Osteoblast (primary cell): ENCODE results near the gene GJC3. TPM values are rescaled to one million over a fixed set of nuclear protein-coding genes. Genes with fewer than 3 reads are reported as not detected.
A peak's percentile ranks its signal among the peaks of the same experiment; 100 is the strongest.
"Not testable (repeated sequence)": the region's sequence is repeated elsewhere in the genome, so short reads cannot be mapped to it uniquely, and the experiment has no call there.

Source experiments
- DNase-seq: peaks from one replicate; pipeline ENCODE4 v3.0.0; 2011; ENCODE audit warnings: low spot score, mixed read lengths; ENCODE audit not compliant: insufficient read length; ENCODE audit errors: missing footprints
- H2AFZ ChIP-seq: 2 replicates; pipeline ENCODE4 v1.6.0; 2011; ENCODE audit warnings: mild to moderate bottlenecking, low read length
- H3K27ac ChIP-seq: 2 replicates; pipeline ENCODE4 v1.5.1; 2011; ENCODE audit warnings: mild to moderate bottlenecking, low read depth, low read length, moderate library complexity
- H3K27me3 ChIP-seq: 2 replicates; pipeline ENCODE4 v1.6.0; 2012; ENCODE audit warnings: mild to moderate bottlenecking, control low read depth, inconsistent platforms, low read length, moderate library complexity; ENCODE audit not compliant: insufficient read depth
- H3K36me3 ChIP-seq: 2 replicates; pipeline ENCODE4 v1.5.1; 2011; ENCODE audit warnings: mild to moderate bottlenecking, low read length, control low read depth, moderate library complexity; ENCODE audit not compliant: insufficient read depth
- H3K4me1 ChIP-seq: 2 replicates; pipeline ENCODE4 v1.5.1; 2011; ENCODE audit warnings: mild to moderate bottlenecking, low read length, control low read depth, moderate library complexity; ENCODE audit not compliant: insufficient read depth
- H3K4me2 ChIP-seq: 2 replicates; pipeline ENCODE4 v1.6.0; 2011; ENCODE audit warnings: mild to moderate bottlenecking, low read length; ENCODE audit not compliant: insufficient read depth
- H3K4me3 ChIP-seq: fragments of 200-600 bp; sonication (generic); 3 replicates; pipeline ENCODE4 v1.5.1; 2012; ENCODE audit warnings: mild to moderate bottlenecking, low read length, inconsistent platforms; ENCODE audit not compliant: insufficient read depth
- H3K79me2 ChIP-seq: 2 replicates; pipeline ENCODE4 v1.6.0; 2012; ENCODE audit warnings: mild to moderate bottlenecking, low read length, control low read depth, inconsistent platforms; ENCODE audit not compliant: insufficient read depth
- H3K9me3 ChIP-seq: 2 replicates; pipeline ENCODE4 v1.5.1; 2011; ENCODE audit warnings: low read depth, low read length, control low read depth
- H4K20me1 ChIP-seq: 2 replicates; pipeline ENCODE4 v1.6.0; 2012; ENCODE audit warnings: mild to moderate bottlenecking, low read length, control low read depth; ENCODE audit not compliant: insufficient read depth
- total RNA-seq: library from RNA; depleted of rRNA; stranded (reverse); fragments of >200 nt; gene quantifications from 2 replicates; pipeline ENCODE4 v1.2.3, GENCODE V29; 2012
- TF ChIP-seq, protein P1 (sequence below): IDR thresholded peaks from 2 replicates; pipeline ENCODE4 v1.5.1; 2011; ENCODE audit warnings: mild to moderate bottlenecking, low read depth, low read length, moderate library complexity; ENCODE audit errors: extremely low read depth

The GJC3 gene
- total RNA-seq, 1 donor, result not detected

DNA sequence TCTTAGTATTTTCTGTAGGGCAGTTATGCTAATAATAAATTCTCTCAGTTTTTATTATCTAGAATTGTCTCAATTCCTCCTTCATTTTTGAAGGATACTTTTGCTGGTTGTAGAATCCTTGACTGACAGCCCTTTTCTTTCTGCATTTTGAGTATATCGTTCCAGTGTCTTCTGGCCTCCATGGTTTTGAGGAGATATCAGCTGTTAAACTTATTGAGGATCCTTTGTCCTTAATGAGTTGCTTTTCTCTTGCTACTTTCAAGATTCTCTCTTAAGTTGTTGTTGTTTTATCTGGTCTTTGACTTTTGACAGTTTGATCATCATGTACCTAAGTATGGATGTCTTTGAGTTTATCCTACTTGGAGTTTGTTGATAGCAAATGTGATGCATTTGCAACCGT is 8.9 kb upstream of the GJC3 start:
- DNase-seq, result no peak
- Histone ChIP-seq H2AFZ (no peak overlapping the region), H3K27ac (no peak overlapping the region), H3K27me3 (peaks cover 22% of the 10 kb centered on the region), H3K4me3 (no peak overlapping the region), H3K79me2 (no peaks in the 10 kb centered on the region), H3K36me3 (no peaks in the 10 kb centered on the region), H3K4me2 (no peak overlapping the region), H3K9me3 (peaks cover 4% of the 10 kb centered on the region), H3K4me1 (no peaks in the 10 kb centered on the region), H4K20me1 (no peaks in the 10 kb centered on the region)
- TF ChIP-seq, protein P1, sequence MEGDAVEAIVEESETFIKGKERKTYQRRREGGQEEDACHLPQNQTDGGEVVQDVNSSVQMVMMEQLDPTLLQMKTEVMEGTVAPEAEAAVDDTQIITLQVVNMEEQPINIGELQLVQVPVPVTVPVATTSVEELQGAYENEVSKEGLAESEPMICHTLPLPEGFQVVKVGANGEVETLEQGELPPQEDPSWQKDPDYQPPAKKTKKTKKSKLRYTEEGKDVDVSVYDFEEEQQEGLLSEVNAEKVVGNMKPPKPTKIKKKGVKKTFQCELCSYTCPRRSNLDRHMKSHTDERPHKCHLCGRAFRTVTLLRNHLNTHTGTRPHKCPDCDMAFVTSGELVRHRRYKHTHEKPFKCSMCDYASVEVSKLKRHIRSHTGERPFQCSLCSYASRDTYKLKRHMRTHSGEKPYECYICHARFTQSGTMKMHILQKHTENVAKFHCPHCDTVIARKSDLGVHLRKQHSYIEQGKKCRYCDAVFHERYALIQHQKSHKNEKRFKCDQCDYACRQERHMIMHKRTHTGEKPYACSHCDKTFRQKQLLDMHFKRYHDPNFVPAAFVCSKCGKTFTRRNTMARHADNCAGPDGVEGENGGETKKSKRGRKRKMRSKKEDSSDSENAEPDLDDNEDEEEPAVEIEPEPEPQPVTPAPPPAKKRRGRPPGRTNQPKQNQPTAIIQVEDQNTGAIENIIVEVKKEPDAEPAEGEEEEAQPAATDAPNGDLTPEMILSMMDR, result no peak

DNA sequence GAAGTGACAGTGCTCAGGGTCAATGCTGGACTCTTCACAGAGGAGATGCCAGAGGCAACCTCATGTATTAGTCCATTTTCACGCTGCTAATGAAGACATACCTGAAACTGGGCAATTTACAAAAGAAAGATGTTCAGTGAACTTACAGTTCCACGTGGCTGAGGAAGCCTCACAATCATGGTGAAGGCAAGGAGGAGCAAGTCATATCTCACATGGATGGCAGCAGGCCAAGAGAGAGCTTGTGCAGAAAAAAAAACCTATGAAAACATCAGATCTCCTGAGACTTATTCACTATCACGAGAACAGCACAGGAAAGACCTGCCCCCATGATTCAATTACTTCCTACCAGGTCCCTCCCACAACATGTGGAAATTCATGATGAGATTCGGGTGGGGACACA is 5.6 kb upstream of the GJC3 start:
- DNase-seq, H2AFZ ChIP-seq, H3K79me2 ChIP-seq, H3K4me1 ChIP-seq, H3K36me3 ChIP-seq, H3K27ac ChIP-seq, H3K9me3 ChIP-seq, H3K4me3 ChIP-seq, H3K4me2 ChIP-seq, H4K20me1 ChIP-seq: not testable (repeated sequence)
- peaks cover 20% of the 10 kb centered on the region for H3K27me3 ChIP-seq

DNA sequence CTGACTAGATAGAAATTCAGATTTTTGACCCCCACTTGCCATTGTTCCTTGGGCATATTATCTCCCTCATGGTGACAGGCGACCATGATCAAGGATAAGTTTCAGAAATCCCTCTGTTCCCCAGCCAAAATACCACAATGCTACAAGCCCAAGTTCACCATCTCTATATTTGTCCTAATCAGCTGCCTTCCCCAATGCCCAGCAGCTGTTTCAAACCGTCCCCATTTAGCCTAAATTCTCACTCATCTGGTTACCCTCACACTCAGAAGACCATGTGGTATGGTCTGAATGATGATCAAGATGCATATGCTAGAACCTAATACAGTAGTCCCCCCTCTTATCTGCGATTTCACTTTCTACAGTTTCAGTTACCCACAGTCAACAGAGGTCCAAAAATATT is 956 bp upstream of the GJC3 start:
- no peak overlapping the region for H3K27ac ChIP-seq
- TF ChIP-seq, protein P1, result no peak

DNA sequence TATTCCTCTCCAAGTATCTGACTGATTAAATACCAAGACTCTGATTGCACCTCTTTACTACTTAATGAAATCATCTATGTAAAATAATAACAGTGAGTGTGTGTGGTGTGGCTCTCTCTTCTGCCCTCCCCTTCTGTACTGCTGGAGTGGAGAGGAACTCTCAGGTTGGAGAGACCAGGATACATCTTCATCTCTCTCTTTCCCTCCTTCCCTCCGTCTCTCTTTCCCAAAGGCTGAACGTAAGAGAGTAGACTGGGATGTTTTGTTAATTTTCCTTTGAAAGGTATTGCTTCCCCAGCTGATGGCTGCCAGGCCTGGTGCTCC is 272 bp upstream of the GJC3 start:
- Histone ChIP-seq H3K9me3 (no peaks in the 10 kb centered on the region), H3K27ac (no peak overlapping the region), H3K4me1 (peaks cover 7% of the 10 kb centered on the region), H3K4me3 (no peak overlapping the region), H3K27me3 (peaks cover 41% of the 10 kb centered on the region), H3K36me3 (no peaks in the 10 kb centered on the region), H3K79me2 (no peaks in the 10 kb centered on the region), H4K20me1 (no peaks in the 10 kb centered on the region), H3K4me2 (peak overlapping the region; percentile 68), H2AFZ (peak overlapping the region; percentile 42)
- DNase-seq, result no peak
- TF ChIP-seq, protein P1, result no peak

More for the DNA sequence above, 956 bp upstream of the GJC3 start:
- no peaks in the 10 kb centered on the region for H3K36me3 ChIP-seq
- no peak for DNase-seq
- peaks cover 43% of the 10 kb centered on the region for H3K27me3 ChIP-seq
- no peak overlapping the region for H3K4me3 ChIP-seq
- peaks cover 7% of the 10 kb centered on the region for H3K4me1 ChIP-seq
- H4K20me1 ChIP-seq, result no peaks in the 10 kb centered on the region
- no peak overlapping the region for H3K4me2 ChIP-seq
- H2AFZ ChIP-seq, result no peak overlapping the region
- H3K79me2 ChIP-seq, result no peaks in the 10 kb centered on the region
- no peaks in the 10 kb centered on the region for H3K9me3 ChIP-seq

- Histone ChIP-seq H3K27ac (no peak overlapping the region), H3K9me3 (no peaks in the 10 kb centered on the region), H4K20me1 (no peaks in the 10 kb centered on the region), H3K4me1 (peaks cover 7% of the 10 kb centered on the region), H3K27me3 (peaks cover 29% of the 10 kb centered on the region), H3K4me3 (no peak overlapping the region), H2AFZ (no peak overlapping the region), H3K36me3 (no peaks in the 10 kb centered on the region), H3K79me2 (no peaks in the 10 kb centered on the region), H3K4me2 (no peak overlapping the region)
- TF ChIP-seq, protein P1, result no peak
- DNase-seq, result no peak
These were observed 1.2 kb downstream of the GJC3 start for GRCh38 chr7:99928188-99928587.
